ENCODE measurements around the gene PRUNE2.

PRUNE2 gene

DNA sequence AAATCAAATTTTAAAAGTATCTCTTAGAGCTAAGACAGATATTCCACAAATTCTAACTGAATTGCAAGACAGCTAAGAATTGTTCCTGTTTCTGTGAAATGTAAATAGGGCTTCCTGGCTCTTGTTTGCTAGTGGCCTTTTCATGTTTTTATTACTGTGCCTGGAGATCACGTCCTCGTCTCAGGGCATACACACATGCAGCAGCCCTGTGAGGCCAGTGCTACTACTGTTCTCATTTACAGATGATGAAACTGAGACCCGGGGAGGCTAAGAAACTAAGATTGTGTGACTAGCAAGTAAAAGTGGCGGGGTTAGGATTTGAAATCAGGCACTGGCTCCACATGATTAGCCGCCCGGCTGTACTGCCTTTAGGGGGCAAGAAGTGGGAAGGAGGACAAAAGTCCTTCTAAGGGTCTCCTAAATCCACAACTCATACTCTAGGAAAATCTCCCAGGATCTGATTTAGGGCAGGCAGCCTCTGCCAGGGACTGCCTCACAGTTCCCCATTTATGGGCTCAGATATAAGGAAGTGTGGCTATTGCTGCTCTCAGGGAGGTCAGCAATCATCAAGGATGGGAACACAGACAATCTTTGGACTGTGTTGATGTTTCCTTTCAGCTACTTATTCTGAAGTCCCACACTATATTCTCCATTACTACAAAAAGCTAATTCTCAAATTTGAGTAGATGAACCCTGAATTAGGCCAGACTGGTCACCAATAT lies 7.9 kb downstream of the PRUNE2 start:
- DNase-seq, result no peak

GRCh38 chr9:76896035-76896434 lies 9.9 kb downstream of the PRUNE2 start:
- DNase-seq, result no peak

DNA sequence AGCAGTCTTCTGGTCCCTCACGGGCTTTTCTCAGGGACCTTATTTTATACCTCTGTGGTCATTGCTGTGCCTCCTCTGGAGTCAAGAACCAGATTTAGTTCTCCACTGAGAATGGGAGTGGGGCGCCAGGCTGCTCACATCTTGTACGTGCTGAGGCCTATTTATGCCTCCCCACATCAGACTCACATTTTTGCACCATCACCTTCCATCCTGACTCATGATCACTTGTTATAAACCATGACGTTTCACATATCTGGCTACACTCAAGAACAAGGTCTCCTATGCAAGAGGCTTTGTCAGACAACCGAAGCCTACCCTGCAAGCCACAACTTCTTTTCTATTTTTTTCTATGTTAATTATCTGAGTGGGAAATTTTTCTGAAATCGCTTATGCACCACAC lies 10.7 kb downstream of the PRUNE2 start:
- DNase-seq, result no peak

DNA sequence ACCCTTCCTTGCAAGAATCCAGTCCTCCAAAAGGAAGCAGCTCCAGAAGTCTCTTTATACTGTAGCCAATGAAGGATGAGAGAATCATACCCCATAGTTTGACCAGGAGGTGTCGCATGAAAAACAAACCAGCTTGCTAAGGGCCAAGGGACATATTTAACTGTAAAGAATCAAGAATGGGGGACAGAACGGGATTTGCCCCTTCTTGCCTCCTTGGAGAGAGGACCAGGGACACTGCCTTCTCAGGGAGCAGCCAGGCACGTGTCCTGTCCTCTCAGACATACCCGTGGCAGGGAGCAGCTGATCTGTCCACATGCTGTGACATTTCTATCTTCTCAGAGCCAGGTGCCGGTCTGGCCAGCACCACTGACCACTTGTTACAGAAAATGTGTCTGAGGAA lies 11.7 kb downstream of the PRUNE2 start:
- DNase-seq, result no peak

DNA sequence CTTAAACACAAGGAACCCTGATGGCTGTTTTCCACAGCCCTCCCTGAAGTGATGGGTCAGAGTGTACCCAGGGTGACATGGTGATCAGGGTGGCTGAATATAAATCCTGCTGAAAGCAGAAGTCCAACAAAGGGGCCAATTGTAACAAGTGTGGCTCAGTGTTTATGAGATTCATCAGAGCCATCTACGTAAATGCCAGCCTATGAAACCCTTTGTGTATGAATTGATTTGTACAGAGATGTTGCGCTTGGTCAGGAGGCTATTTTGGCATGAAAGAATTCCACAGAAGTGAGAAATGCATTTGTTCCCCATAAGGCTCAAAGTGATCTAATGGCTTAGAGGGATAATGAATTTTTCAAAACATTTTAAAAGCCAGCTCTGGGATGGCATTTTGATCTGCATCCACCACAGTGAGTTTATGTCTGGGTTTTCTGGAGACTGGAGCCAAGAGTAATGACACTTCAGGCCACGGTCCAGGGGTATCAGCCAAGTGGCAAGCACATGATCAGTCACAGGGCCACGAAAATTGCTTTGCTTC lies 12.4 kb downstream of the PRUNE2 start:
- DNase-seq, result no peak

GRCh38 chr9:76891874-76892273 lies 14.0 kb downstream of the PRUNE2 start:
- DNase-seq, result no peak

DNA sequence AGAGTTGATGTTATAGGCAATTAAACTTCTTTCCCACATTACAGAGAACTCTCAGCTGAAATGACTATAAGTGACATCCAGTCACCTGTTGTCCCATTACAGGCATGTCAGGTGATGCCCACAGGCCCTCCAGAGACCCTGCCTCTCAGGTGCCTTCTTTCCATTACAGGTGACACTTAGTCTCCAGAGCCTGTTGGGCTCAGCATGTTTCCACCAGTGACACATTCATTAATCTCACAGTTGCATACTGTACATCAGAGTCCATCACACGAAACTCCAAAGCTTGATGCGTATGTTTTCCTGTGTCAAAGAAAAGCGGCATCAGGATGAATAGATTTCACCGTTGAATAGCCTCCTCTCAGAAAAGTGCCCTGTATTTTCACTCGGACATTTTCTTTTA lies 14.6 kb downstream of the PRUNE2 start:
- DNase-seq, result no peak

DNA sequence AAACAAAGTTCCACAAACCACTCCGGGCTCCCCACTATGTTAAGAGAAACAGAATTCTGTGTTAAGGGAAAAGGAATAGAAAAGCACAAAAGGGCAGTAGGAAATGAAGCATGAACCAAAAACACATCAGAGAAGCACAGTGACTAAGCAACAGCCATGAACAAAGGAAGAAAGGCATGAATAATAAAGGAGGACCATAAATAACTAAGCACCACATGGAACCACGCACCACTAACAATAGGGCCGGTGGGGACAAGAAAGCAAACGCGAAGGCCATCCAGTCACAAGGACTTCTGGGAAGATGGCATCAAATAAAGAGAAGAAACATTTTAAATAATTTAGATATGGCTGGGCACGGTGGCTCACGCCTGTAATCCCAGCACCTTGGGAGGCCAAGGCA lies 18.0 kb downstream of the PRUNE2 start:
- DNase-seq, result no peak

DNA sequence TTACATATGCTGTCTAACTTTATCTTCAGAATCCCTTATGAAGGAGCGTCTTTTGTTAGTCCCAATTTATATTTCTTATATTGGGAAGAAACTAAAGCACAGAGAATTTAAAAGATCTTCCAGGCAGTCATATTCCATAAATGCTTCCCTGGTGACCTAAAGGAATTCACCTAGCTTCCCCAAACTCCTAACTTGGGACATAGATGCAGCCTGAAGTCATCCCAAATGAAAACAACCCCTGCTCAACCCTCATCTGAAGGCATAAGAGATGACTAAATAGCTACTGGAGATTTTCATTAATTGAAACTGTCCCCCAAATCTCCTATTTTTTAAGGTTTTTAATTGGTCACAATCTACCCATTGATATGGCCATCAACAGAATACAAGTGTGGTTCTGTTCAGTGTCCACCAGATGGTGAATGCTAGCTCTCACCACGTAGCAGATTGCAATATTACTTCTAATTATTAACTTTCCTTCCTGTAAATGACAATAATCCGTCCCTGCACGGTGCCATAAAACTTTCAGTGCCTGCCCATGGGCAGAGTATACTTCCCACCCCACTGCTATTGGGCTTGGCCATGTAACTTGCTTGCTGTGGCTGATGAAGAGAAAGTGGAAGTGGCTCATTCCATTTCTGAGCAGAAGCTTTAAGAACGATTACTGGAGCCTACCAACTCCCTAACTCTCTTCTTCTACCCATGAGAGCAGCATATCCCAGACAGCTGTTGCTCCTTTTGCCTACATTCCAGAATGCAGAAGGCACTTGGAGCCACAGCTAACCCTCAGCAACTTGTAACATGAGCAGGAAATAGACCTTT lies 18.7 kb downstream of the PRUNE2 start:
- DNase-seq, result no peak

- DNase-seq, result no peak
Observed at GRCh38 chr9:76886318-76886717, 19.6 kb downstream of the PRUNE2 start.

DNA sequence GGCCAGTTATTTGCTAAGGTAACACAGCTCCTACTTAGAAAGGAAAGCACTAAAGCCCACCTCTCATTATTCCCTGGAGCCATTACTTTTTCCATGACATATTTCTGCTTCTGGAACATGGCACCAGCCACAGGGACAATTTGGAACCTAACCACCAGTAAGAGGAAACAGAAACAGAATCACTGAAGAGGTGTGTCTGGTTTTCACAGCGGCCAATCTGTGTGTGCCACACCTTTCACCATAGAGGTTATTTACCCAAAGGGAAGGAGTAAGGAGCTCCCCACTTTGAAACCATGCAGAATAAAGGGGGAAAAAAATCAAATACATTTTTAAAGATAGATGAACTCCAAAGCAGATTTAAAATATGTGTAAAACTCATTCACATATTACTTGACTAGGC lies 21.1 kb downstream of the PRUNE2 start:
- no peak for DNase-seq

- DNase-seq, result no peak
Observed at GRCh38 chr9:76883341-76883855, 22.5 kb downstream of the PRUNE2 start.

DNA sequence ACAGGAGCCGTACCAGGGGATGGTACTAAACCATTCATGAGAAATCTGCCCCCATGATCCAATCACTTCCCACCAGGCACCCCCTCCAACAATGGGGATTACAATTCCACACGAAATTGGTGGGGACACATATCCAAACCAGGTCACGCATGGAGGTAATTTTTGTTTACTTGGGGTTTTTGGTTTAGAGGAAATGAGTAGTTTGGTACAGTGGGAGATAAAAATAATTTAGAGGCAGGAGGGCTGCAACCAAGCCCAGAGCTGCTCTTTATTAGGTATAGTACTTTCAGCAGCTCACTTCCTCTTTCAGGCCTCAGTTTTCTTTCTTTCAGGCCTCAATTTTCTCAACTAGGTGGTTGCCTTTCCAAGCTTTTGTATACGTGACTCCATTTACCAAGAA lies 23.2 kb downstream of the PRUNE2 start:
- DNase-seq, result no peak

- DNase-seq, result no peak
Observed at GRCh38 chr9:76880210-76880609, 25.7 kb downstream of the PRUNE2 start.

DNA sequence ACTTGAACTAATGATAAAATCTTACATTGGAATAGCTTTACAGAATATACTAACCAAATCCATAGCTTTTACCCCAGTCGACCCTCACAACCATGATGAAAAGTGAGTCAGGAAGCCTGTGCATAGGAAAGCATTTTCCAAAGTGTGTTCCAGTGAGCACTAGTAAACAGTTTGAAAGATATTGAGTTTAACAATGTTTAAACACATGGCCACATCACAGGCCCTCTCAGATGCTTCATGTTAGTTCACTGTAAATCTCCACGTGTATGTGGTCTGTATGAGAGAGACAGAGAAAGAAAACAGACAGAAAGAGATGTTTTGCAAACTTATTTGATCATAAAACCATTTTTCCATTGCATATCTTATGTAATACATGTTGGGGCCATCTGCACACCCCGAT lies 27.0 kb downstream of the PRUNE2 start:
- no peak for DNase-seq

- DNase-seq, result no peak
Observed at GRCh38 chr9:76877961-76878360, 28.0 kb downstream of the PRUNE2 start.

- no peak for DNase-seq
Observed at GRCh38 chr9:76876098-76876497, 29.8 kb downstream of the PRUNE2 start.

GRCh38 chr9:76873821-76874220 lies 32.1 kb downstream of the PRUNE2 start:
- DNase-seq, result no peak

DNA sequence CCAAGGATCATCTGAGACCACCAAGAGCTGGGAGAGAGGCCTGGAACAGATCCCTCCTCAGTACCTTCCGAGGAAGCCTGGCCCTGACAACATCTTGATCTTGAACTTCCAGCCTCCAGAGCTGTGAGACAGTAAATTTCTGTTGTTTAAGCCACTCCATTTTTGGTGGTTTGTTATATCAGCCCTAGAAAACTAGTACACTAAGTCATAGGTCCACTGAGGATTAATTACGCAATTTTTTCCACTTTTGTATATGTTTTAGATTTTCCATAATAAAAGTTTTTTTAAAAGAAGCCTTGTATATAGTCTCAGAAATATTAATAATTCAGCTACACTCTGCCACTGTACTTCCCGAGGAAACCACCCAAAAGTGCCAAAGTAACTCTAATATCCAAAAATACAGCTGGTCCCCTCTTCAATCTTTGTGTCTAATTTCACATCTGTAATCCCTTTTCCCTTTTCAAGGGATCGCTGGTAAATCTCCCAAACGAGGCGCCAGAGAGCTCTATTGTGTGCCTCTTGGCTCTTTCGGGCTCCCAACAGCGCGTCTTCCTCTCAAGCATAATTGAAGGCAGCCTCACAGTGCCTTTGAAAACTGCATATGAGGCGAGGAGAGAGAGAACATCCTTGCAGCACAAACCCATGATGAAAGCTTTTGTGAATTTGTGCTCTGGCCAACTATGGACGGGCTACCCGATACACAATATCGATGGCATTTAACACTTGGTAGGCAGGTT lies 32.7 kb downstream of the PRUNE2 start:
- DNase-seq, result no peak

GRCh38 chr9:76868897-76869296 lies 37.0 kb downstream of the PRUNE2 start:
- no peak for DNase-seq

DNA sequence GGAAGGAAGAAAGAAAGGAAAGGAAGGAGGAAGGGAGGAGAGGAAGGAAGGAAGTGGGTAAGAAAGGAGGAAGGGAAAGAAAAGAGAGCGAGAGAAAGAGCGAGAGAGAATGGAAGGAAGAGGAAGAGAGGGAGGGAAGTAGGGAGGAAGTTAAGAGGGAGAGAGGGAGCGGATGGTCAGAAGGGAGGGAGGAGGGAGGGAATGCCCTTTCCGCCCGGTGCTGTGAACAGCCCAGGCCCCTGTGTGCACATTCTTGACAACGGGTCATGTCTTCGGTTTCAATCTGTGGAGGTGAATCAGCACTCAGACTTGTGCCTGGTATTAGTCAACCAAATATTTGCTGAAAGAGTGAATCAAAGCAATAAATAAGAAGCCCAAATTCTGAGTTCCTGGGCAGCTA lies 39.2 kb downstream of the PRUNE2 start:
- DNase-seq, result no peak

- no peak for DNase-seq
Observed at GRCh38 chr9:76863832-76864231, 42.1 kb downstream of the PRUNE2 start.

DNA sequence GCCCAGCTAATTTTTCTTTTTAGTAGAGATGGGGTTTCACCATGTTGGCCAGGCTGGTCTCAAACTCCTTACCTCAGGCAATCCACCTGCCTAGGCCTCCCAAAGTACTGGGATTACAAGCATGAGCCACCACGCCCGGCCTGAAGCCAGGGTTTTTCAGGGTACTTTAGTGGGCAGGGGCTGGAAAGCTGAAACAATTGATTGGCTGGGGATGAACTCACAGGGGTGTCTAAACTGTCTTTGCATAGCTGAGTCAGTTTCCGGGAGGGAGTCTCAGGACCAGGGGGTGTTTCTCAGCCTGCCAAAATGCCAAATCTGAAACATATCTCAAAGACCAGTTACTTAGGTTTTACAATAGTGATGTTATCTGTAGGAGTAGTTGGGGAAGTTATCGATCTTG lies 46.1 kb downstream of the PRUNE2 start:
- no peak for DNase-seq
